ENCODE measurements around the gene PTER.

GRCh38 chr10:16544099-16544498 is 107.3 kb downstream of the PTER start:
- TF ChIP-seq EZH2 (IDR thresholded peaks at IDR 0.05; ENCODE audit: borderline replicate concordance, low read length) (no peak), CTCF (IDR thresholded peaks at IDR 0.05; ENCODE audit: low read length) (no peak)
